GM11168 (cell line): ENCODE results near the gene MSRB2.

Source experiments
- in situ Hi-C: fragments of 300-500 bp; cut with MboI; formaldehyde crosslinking; loops from one replicate; pipeline ENCODE4 v1.12.0; 2022; ENCODE audit warnings: low sequenced_read_pairs; ENCODE audit not compliant: unreplicated experiment

MSRB2 gene

GRCh38 chr10:23106331-23107072 is 11.1 kb downstream of the MSRB2 start:
- in situ Hi-C loops = no loop called here

DNA sequence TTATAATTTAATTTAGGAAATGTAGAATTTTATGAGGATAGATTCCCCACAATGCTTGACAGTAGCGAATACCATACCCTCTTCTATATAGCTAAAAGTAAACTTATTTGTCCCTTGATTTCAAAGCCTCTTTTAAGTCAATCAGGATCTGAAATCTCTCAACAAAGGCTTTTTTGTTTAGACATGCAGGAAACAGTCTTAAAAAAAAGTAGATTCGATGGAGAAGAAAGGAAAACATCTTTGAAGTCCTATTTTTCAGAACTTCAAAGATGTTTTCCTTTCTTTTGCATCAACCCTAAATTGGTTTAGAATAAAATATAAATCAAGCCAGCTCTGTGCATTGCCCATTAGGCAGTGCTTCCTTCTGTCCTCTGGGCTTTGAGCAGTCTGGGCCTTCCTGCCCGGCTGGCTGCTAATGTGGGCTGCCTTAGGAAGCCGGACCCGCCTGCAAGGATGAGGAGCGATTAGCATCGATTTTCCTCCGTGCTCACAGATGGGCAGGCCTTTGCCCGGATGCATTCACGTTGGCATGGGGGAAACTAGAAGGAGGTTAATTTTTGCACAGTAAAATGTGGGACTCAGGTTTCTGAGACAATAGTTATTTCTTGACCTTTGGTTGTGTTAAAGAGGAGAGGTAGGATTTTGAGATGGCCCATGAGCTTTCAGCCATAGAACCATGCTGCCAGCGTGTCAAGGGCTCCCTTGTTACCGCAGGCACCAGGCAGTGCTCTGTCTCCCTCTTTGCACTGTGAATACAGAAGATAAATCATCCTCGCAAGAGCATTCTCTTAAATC is 15.5 kb downstream of the MSRB2 start:
- in situ Hi-C loops = no loop called here

- in situ Hi-C loops = no loop called here
Observed at GRCh38 chr10:23111517-23112286, 16.3 kb downstream of the MSRB2 start.

DNA sequence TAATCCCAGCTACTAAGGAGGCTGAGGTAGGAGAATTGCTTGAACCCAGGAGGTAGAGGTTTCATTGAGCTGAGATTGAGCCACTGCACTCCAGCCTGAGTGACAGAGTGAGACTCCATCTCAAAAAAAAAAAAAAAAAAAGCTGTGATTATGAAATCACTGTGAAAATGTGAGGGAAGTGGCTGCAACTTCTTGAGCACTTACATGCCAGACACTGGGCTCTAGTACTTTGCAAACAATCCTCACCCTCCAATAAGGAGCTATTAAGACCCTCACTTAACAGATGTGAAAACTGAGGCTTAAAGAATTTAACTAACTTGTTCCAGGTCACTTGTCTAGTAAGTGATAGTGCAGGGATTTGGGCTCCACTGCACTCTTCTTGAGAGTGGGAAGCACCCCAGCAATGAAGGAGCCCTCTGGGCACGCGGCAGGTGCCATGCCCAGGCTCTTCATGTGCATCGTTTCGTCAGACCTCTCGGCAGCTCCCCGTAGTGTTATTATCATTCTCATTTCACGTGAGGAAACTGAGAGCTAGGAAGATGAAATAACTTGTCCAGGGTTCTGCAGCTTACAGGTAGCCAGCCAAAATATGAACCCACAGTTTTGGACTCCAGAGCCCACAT is 19.0 kb downstream of the MSRB2 start:
- in situ Hi-C loops = no loop called here

- in situ Hi-C loops = no loop called here
Observed at GRCh38 chr10:23116486-23117205, 21.3 kb downstream of the MSRB2 start.

DNA sequence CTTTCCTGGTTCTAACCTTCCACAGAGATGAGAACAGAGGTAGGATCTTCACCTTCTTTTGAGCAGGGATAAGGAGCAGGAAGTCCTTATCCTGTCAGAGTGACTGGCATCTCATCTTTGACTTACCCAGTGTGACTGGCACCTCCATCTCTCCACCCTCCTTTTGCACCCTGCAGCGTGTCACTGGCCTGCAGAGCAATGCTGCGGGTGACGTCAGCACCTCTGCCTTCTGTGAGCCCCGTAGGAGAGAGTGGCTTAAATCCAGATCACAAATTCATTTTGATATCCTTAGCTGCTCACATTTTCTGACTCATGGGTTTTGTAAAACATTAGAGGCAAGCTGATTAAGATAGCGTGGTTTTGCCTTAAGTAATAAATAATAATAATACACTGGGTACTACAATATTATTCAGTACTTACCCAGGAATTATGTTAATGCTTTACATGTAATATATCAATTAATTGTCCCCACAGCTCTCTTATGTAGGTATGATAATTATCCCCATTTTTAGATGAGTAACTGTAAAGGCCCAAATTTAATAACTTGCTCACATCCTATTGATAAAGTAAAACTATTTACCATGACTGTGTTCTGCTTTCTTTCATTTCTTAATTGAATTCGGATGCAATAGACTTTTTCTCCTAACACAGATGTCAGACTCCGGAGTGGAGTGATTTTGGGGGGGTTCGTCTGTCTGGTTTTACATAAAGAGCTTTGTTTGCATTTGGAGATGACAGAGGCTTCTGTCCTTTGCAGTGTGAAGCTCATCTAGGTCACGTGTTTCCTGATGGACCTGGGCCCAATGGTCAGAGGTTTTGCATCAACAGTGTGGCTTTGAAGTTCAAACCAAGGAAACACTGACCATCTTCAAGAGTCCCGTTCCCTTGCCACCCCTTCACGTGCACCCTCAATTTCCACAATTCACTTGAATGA is 24.9 kb downstream of the MSRB2 start:
- in situ Hi-C loops = no loop called here

GRCh38 chr10:23121135-23121534 is 25.8 kb downstream of the MSRB2 start:
- in situ Hi-C loops = no loop called here

GRCh38 chr10:23136462-23136861 is 41.1 kb downstream of the MSRB2 start:
- in situ Hi-C loops = no loop called here

GRCh38 chr10:23139677-23140076 is 44.3 kb downstream of the MSRB2 start:
- in situ Hi-C loops = no loop called here

DNA sequence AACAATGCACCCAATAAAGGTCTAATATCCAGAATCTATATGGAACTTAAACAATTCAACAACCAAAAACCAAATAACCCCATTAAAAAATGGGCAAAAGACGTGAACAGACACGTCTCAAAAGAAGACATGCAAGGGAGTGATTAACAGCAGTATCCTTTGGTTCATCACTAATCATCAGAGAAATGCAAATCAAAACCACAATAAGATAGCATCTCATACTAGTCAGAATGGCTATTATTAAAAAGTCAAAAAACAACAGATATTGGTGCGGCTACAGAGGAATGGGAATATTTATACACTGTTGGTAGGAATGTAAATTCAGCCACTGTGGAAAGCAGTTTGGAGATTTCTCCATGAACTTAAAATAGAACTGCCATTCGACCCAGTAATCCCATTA is 46.6 kb downstream of the MSRB2 start:
- in situ Hi-C loops = no loop called here

- in situ Hi-C loops = no loop called here
Observed at GRCh38 chr10:23146258-23146657, 50.9 kb downstream of the MSRB2 start.

DNA sequence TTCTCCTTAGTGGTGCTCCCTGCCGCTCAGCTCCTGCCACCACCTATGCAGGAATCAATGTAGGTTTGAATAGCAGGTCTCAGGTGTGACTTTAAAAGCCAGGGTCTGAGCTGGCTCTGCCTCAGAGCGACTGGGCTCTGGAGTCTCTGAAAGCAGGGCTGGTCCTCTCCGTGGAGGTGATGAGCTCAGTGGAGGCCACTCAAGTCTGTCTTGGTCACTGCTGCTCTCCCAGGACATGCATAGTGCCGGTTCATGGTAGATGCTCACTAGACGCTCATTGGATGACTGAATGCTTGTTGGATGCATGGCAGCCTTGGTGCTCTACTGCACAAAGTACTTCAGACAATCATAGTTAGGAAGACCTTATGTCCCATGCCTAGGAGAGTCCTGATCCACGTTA is 51.7 kb downstream of the MSRB2 start:
- in situ Hi-C loops = no loop called here

GRCh38 chr10:23148214-23148613 is 52.8 kb downstream of the MSRB2 start:
- in situ Hi-C loops = no loop called here

- in situ Hi-C loops = loop anchor here (10.0 kb wide), 1 partner anchor 145 kb away; no protein-coding TSS in a partner anchor
Observed at GRCh38 chr10:23150091-23150490, 54.7 kb downstream of the MSRB2 start.

GRCh38 chr10:23150610-23151009 is 55.2 kb downstream of the MSRB2 start:
- in situ Hi-C loops = loop anchor here (10.0 kb wide), 1 partner anchor 144 kb away; no protein-coding TSS in a partner anchor

- in situ Hi-C loops = loop anchor here (10.0 kb wide), 1 partner anchor 144 kb away; no protein-coding TSS in a partner anchor
Observed at GRCh38 chr10:23151071-23151470, 55.7 kb downstream of the MSRB2 start.

- in situ Hi-C loops = loop anchor here (10.0 kb wide), 1 partner anchor 140 kb away; no protein-coding TSS in a partner anchor
Observed at GRCh38 chr10:23155169-23155568, 59.8 kb downstream of the MSRB2 start.

GRCh38 chr10:23156447-23157150 is 61.2 kb downstream of the MSRB2 start:
- in situ Hi-C loops = loop anchor here (10.0 kb wide), 1 partner anchor 138 kb away; no protein-coding TSS in a partner anchor
